ENCODE measurements around the gene PVALB.

PVALB gene

GRCh38 chr22:36828815-36829214 lies 12.0 kb upstream of the PVALB start:
- TF ChIP-seq FOXM1 (IDR thresholded peaks at IDR 0.05; ENCODE audit: borderline replicate concordance, low read depth): no peak
- TF ChIP-seq, protein P1, sequence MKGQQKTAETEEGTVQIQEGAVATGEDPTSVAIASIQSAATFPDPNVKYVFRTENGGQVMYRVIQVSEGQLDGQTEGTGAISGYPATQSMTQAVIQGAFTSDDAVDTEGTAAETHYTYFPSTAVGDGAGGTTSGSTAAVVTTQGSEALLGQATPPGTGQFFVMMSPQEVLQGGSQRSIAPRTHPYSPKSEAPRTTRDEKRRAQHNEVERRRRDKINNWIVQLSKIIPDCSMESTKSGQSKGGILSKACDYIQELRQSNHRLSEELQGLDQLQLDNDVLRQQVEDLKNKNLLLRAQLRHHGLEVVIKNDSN (IDR thresholded peaks at IDR 0.05): no peak
- no peak for TF ChIP-seq NFIC (IDR thresholded peaks at IDR 0.05)
- TF ChIP-seq EGR1 (IDR thresholded peaks at IDR 0.05): no peak
- TF ChIP-seq CREB1 (IDR thresholded peaks at IDR 0.05; ENCODE audit: low read depth): no peak

GRCh38 chr22:36826262-36826661 lies 9.4 kb upstream of the PVALB start:
- TF ChIP-seq, protein P1 (IDR thresholded peaks at IDR 0.05): no peak
- TF ChIP-seq TCF12 (IDR thresholded peaks at IDR 0.05; ENCODE audit: low read depth): no peak

- no peak for TF ChIP-seq ZBTB7A (IDR thresholded peaks at IDR 0.05; ENCODE audit: low read depth)
- TF ChIP-seq RAD21 (IDR thresholded peaks at IDR 0.05; ENCODE audit: low read depth): no peak
These were observed 7.8 kb upstream of the PVALB start for GRCh38 chr22:36824655-36825054.

DNA sequence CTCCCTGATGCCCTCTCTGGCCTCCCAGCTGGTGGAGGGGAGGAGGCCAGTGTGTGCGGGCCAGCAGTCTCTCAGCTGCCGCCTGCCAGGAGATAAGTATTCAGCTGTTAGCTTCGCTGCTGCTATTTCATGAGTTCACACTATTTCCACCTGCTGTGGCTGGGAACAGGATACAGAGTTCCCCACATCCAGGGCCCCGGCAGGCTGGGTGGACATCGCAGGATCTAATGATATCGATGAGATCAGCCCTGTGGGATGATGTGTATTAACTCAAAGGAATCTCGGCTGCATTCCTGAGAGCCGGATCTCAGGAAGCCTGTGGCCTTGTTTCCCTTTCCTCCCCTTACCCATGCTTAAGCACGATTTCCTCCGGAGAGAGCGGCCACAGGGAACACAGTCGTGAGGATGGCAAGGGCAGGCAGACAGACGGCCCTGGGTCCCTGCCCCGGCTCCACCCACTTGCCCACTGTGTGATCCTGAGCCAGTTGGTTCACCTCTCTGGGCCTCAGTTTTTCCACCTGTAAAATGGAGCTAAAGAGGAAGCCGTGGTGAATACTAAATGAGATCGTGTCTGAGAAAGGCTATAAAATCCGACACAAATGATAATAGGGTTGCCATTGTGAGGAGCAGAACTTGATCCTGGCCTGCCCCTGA lies 6.5 kb upstream of the PVALB start:
- TF ChIP-seq EGR1 (IDR thresholded peaks at IDR 0.05) (no peak), YY1 (IDR thresholded peaks at IDR 0.05; ENCODE audit: low read depth) (no peak), NFIC (IDR thresholded peaks at IDR 0.05) (no peak), TEAD4 (IDR thresholded peaks at IDR 0.05) (no peak), TAF1 (IDR thresholded peaks at IDR 0.05; ENCODE audit: low read depth) (no peak), FOXM1 (IDR thresholded peaks at IDR 0.05; ENCODE audit: borderline replicate concordance, low read depth) (no peak), CREB1 (IDR thresholded peaks at IDR 0.05; ENCODE audit: low read depth) (no peak), TCF12 (IDR thresholded peaks at IDR 0.05; ENCODE audit: low read depth) (no peak), ZBTB7A (IDR thresholded peaks at IDR 0.05; ENCODE audit: low read depth) (no peak), MAX (IDR thresholded peaks at IDR 0.05) (no peak), RAD21 (IDR thresholded peaks at IDR 0.05; ENCODE audit: low read depth) (no peak)
- TF ChIP-seq, protein P2, sequence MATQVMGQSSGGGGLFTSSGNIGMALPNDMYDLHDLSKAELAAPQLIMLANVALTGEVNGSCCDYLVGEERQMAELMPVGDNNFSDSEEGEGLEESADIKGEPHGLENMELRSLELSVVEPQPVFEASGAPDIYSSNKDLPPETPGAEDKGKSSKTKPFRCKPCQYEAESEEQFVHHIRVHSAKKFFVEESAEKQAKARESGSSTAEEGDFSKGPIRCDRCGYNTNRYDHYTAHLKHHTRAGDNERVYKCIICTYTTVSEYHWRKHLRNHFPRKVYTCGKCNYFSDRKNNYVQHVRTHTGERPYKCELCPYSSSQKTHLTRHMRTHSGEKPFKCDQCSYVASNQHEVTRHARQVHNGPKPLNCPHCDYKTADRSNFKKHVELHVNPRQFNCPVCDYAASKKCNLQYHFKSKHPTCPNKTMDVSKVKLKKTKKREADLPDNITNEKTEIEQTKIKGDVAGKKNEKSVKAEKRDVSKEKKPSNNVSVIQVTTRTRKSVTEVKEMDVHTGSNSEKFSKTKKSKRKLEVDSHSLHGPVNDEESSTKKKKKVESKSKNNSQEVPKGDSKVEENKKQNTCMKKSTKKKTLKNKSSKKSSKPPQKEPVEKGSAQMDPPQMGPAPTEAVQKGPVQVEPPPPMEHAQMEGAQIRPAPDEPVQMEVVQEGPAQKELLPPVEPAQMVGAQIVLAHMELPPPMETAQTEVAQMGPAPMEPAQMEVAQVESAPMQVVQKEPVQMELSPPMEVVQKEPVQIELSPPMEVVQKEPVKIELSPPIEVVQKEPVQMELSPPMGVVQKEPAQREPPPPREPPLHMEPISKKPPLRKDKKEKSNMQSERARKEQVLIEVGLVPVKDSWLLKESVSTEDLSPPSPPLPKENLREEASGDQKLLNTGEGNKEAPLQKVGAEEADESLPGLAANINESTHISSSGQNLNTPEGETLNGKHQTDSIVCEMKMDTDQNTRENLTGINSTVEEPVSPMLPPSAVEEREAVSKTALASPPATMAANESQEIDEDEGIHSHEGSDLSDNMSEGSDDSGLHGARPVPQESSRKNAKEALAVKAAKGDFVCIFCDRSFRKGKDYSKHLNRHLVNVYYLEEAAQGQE (IDR thresholded peaks at IDR 0.05; ENCODE audit: low read depth): no peak

DNA sequence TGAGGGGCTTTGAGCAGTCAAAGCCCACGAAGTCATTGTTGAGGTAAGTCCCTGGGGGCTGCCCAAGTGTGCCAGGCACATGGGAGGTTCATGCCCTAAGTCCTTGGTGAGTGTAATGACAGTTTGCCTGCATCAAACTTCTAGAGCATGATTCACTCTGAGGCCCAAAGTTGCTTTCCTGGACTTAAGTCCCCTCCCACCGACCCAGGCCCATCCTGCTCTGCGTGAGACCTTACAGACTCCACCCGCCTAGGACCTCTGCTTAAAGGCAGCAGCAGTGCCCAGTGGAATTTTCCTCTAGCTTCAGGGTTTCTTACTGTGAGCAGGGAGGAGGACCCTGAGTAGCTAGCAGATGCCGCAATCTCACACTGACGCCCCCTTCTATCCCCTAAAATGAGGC lies 5.7 kb upstream of the PVALB start:
- TF ChIP-seq TEAD4 (IDR thresholded peaks at IDR 0.05): no peak
- TF ChIP-seq TAF1 (IDR thresholded peaks at IDR 0.05; ENCODE audit: low read depth): no peak
- TF ChIP-seq EGR1 (IDR thresholded peaks at IDR 0.05): no peak

GRCh38 chr22:36819112-36819511 lies 2.3 kb upstream of the PVALB start:
- TF ChIP-seq, protein P2 (IDR thresholded peaks at IDR 0.05; ENCODE audit: low read depth): no peak
- no peak for TF ChIP-seq FOXM1 (IDR thresholded peaks at IDR 0.05; ENCODE audit: borderline replicate concordance, low read depth)
- no peak for TF ChIP-seq MAX (IDR thresholded peaks at IDR 0.05)

DNA sequence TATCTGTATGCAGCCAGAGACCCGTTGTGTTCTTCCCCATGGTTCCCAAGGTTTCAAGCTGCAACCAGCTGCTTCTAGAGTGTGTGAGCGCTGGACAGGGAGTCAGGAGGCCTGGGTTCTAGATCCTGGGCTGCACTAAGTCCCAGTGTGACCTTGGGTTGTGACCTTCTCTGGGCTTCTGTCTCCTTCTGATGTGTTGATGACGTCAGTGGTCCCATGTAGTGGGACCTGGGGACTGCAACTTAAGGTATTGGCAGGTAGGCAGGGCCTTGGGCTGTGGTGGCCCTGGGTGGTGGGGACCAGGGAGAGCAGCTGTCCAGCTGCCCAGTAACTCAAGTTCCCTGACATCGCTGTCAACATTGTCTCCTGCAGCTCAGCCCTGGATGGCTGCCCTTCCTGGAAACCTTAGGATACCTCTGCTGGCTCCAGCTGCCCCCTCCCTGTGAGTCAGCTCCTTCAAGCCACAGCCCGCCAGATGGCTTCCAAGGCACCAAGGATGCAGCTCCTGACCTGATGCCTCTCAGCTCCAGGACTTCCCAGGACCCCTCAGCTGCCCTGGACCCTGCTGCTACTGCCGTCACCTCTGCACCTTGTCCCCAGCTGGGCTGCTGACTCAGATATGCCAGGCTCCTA lies 1.3 kb upstream of the PVALB start:
- no peak for TF ChIP-seq CREB1 (IDR thresholded peaks at IDR 0.05; ENCODE audit: low read depth)
- no peak for TF ChIP-seq NFIC (IDR thresholded peaks at IDR 0.05)
- no peak for TF ChIP-seq TCF12 (IDR thresholded peaks at IDR 0.05; ENCODE audit: low read depth)
- TF ChIP-seq TAF1 (IDR thresholded peaks at IDR 0.05; ENCODE audit: low read depth): no peak

GRCh38 chr22:36817525-36817848 lies 652 bp upstream of the PVALB start:
- TF ChIP-seq TEAD4 (IDR thresholded peaks at IDR 0.05) (no peak), NFIC (IDR thresholded peaks at IDR 0.05) (no peak), RAD21 (IDR thresholded peaks at IDR 0.05; ENCODE audit: low read depth) (no peak), FOXM1 (IDR thresholded peaks at IDR 0.05; ENCODE audit: borderline replicate concordance, low read depth) (no peak), CREB1 (IDR thresholded peaks at IDR 0.05; ENCODE audit: low read depth) (no peak), EP300 (IDR thresholded peaks at IDR 0.05; ENCODE audit: borderline replicate concordance) (no peak), CEBPB (IDR thresholded peaks at IDR 0.05) (no peak)
- TF ChIP-seq, protein P1 (IDR thresholded peaks at IDR 0.05): no peak

All from Ishikawa (cell line).